ENCODE data around the gene TUBB4B. TPM values are rescaled to one million over a fixed set of nuclear protein-coding genes. Genes with fewer than 3 reads are reported as not detected.

Gene TUBB4B
- total RNA-seq, 3 donors from 2014 or later (not counting 1 experiment from before 2014, with no cell fraction given), result 84.4 to 121 (median 93.9) TPM

DNA sequence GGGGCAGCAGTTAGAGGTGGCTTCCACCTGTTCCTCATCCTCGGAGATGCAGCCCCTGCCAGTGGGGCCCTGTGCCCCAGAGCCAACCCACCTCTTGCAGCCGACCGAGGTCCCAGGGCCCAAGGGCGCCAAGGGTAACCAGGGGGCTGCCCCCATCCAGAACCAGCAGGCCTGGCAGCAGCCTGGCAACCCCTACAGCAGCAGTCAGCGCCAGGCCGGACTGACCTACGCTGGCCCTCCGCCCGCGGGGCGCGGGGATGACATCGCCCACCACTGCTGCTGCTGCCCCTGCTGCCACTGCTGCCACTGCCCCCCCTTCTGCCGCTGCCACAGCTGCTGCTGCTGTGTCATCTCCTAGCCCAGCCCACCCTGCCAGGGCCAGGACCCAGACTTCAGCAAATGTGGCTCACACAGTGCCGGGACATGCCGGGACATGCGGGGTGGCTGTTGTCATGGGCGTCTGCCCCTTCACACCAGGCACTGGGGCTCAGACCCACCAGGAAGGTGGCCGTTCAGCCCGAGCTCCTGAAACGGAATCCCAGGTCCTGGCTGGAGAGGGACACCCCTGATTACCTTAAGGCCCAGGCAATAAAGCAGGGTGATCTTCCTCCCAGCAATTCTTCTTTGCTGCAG lies 15.3 kb upstream of the TUBB4B start:
- Histone ChIP-seq H3K36me3 (ENCODE audit: control insufficient read depth, insufficient read depth, low read length) (no peaks in the 10 kb centered on the region), H3K4me1 (ENCODE audit: control insufficient read depth, insufficient read depth, low read length) (peaks cover 31% of the 10 kb centered on the region), H3K9me3 (ENCODE audit: control insufficient read depth, insufficient read depth, low read length) (no peaks in the 10 kb centered on the region), H3K4me3 (ENCODE audit: low read length) (no peak overlapping the region), H3K27me3 (ENCODE audit: control insufficient read depth, insufficient read depth, low read length) (peaks cover 9% of the 10 kb centered on the region), H3K27ac (ENCODE audit: low read length) (no peak overlapping the region)
- 83% methylated on average over 21 of the region's 21 CpGs for WGBS (ENCODE audit: insufficient coverage)
- TF ChIP-seq, protein P1, sequence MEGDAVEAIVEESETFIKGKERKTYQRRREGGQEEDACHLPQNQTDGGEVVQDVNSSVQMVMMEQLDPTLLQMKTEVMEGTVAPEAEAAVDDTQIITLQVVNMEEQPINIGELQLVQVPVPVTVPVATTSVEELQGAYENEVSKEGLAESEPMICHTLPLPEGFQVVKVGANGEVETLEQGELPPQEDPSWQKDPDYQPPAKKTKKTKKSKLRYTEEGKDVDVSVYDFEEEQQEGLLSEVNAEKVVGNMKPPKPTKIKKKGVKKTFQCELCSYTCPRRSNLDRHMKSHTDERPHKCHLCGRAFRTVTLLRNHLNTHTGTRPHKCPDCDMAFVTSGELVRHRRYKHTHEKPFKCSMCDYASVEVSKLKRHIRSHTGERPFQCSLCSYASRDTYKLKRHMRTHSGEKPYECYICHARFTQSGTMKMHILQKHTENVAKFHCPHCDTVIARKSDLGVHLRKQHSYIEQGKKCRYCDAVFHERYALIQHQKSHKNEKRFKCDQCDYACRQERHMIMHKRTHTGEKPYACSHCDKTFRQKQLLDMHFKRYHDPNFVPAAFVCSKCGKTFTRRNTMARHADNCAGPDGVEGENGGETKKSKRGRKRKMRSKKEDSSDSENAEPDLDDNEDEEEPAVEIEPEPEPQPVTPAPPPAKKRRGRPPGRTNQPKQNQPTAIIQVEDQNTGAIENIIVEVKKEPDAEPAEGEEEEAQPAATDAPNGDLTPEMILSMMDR (IDR thresholded peaks at IDR 0.05), result no peak
- ATAC-seq, result no peak
- Mint-ChIP-seq H3K36me3 (no peaks in the 10 kb centered on the region), H3K27me3 (ENCODE audit: low read depth in 2 of 2) (peaks cover 0 to 3% of the 10 kb centered on the region in 2 donors), H3K4me3 (no peak overlapping the region), H3K27ac (no peak overlapping the region), H3K4me1 (peaks cover 5 to 11% of the 10 kb centered on the region in 2 donors), H3K9me3 (no peaks in the 10 kb centered on the region)
- DNase-seq, result no peak
- intact Hi-C loops (cut with micrococcal nuclease), result loop anchor here (5.0 kb wide), 2 partner anchors 109 to 179 kb away; partner anchors contain the start of gene NPDC1

DNA sequence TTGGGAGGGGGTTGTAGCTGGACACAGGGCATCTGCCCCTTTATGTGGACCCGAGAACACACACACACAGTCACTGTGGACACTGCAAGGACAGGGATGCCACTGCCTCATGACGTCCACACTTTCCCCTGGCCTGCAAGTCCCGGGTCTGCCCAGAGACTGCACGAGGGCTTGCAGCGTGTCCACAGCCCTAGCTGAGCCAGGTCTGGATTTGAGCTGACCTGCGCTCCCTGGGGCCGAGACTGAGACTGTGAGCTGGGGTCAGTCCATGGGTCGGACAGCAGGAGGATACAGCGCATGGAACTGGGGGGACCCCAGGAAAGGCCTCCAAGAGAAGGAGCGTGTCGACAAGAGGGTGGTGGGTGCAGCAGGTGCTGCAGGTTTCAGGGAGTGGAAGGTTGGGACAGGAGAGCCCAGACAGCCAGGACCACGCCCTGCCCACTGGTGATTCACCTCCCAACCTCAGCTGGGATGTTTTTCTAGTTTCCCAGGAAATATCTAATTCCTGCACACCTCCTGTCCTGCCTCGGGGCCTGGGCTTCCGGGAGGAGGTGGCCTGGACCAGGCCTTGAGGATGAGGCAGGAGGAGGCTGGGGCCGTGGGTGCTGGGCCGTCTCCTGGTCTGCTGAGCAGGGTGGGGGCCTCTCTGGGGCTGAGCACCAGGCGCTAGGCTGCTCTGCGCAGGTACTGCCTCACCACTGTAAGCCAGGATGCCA lies 14.6 kb upstream of the TUBB4B start:
- no peaks in the 10 kb centered on the region for H3K36me3 ChIP-seq (ENCODE audit: control insufficient read depth, insufficient read depth, low read length)
- intact Hi-C loops (cut with micrococcal nuclease), result loop anchor here (5.0 kb wide), 2 partner anchors 109 to 179 kb away; partner anchors contain the start of gene NPDC1
- H3K36me3 Mint-ChIP-seq, result no peaks in the 10 kb centered on the region
- 77% methylated on average over 18 of the region's 18 CpGs for whole genome bisulfite sequencing (ENCODE audit: insufficient coverage)
- ATAC-seq (no peak), DNase-seq (no peak)
- peaks cover 5 to 11% of the 10 kb centered on the region in 2 donors for H3K4me1 Mint-ChIP-seq
- H3K4me3 Mint-ChIP-seq, result no peak overlapping the region
- no peaks in the 10 kb centered on the region for H3K9me3 ChIP-seq (ENCODE audit: control insufficient read depth, insufficient read depth, low read length)
- peaks cover 9% of the 10 kb centered on the region for H3K27me3 ChIP-seq (ENCODE audit: control insufficient read depth, insufficient read depth, low read length)
- peaks cover 31% of the 10 kb centered on the region for H3K4me1 ChIP-seq (ENCODE audit: control insufficient read depth, insufficient read depth, low read length)
- peaks cover 0 to 3% of the 10 kb centered on the region in 2 donors for H3K27me3 Mint-ChIP-seq (ENCODE audit: low read depth in 2 of 2)
- H3K4me3 ChIP-seq (ENCODE audit: low read length), result no peak overlapping the region
- no peaks in the 10 kb centered on the region for H3K9me3 Mint-ChIP-seq
- H3K27ac Mint-ChIP-seq, result no peak overlapping the region
- TF ChIP-seq, protein P1 (IDR thresholded peaks at IDR 0.05), result no peak
- H3K27ac ChIP-seq (ENCODE audit: low read length), result no peak overlapping the region

- 48% methylated on average over 25 of the region's 25 CpGs for WGBS (ENCODE audit: insufficient coverage)
- intact Hi-C loops (cut with micrococcal nuclease), result loop anchor here (5.0 kb wide), 2 partner anchors 110 to 180 kb away; partner anchors contain the start of gene NPDC1
- H3K27me3 Mint-ChIP-seq (ENCODE audit: low read depth in 2 of 2), result peaks cover 0 to 3% of the 10 kb centered on the region in 2 donors
- peaks cover 9% of the 10 kb centered on the region for H3K27me3 ChIP-seq (ENCODE audit: control insufficient read depth, insufficient read depth, low read length)
- ATAC-seq (peak; percentile 21 to 41 (median 30)), DNase-seq (peak; percentile 72 to 90)
- no peak within 1 kb of the TSS for H3K27ac Mint-ChIP-seq
- peaks cover 5 to 11% of the 10 kb centered on the region in 2 donors for H3K4me1 Mint-ChIP-seq
- peaks cover 30% of the 10 kb centered on the region for H3K4me1 ChIP-seq (ENCODE audit: control insufficient read depth, insufficient read depth, low read length)
- H3K36me3 ChIP-seq (ENCODE audit: control insufficient read depth, insufficient read depth, low read length), result no peaks in the 10 kb centered on the region
- H3K36me3 Mint-ChIP-seq, result no peaks in the 10 kb centered on the region
- TF ChIP-seq, protein P1 (IDR thresholded peaks at IDR 0.05), result peak; percentile 70
- H3K4me3 ChIP-seq (ENCODE audit: low read length), result no peak within 1 kb of the TSS
- H3K4me3 Mint-ChIP-seq, result no peak within 1 kb of the TSS
- no peaks in the 10 kb centered on the region for H3K9me3 Mint-ChIP-seq
- no peak within 1 kb of the TSS for H3K27ac ChIP-seq (ENCODE audit: low read length)
- H3K9me3 ChIP-seq (ENCODE audit: control insufficient read depth, insufficient read depth, low read length), result no peaks in the 10 kb centered on the region
Measured at GRCh38 chr9:137227054-137227852, 13.8 kb upstream of the TUBB4B start, which contains the start of gene RNF224. Gene RNF224, plus strand, starts transcription at chr9:137227502. Its CDS starts 834 bp downstream, at chr9:137228336.

Measured in natural killer cell (primary cell).